GM21619 (cell line): ENCODE measurements around the gene MUSTN1.

Experiments used
- ATAC-seq: cut with Tn5 transposase; IDR thresholded peaks from one replicate; pipeline ENCODE4 v1.9.1; 2021; ENCODE audit not compliant: unreplicated experiment

MUSTN1 gene

DNA sequence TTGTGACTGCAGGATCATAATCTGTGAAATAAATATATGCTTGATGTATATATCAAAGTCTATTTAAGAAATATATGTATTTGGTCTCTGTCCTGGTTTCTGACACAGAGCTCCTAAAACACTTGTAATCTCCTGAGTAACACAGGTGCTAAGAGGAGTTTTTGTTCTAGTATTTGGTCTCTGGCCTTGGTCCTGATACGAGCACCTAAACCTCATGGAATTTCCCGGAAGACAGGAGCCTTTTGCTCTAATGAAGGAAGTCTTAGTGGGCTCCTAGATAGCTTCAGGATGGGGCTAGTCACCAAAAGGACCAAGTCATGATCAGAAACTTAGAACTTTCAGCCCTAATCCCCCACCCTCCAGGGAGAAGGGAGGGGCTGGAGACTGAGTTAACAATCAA is 19.2 kb upstream of the MUSTN1 start:
- ATAC-seq, result no peak

DNA sequence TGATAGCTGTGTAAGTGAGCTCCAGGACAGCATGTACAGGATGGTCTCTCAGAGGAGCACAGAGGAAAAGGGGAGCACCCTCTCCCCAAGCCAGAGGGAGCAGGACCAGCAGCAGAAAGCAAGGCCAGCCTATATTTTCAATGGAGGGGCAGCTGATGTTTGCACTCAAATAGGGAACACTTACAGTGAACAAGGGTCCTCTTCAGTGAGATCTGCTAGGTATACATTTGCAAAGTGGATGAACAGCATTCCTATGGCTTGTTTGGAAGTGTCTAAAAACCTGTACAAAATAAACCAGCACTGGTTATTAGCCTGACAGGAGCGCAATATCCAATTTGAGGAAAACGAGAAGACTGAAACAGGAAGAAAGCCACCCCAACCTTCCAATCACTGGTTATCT is 17.6 kb upstream of the MUSTN1 start:
- ATAC-seq, result no peak

DNA sequence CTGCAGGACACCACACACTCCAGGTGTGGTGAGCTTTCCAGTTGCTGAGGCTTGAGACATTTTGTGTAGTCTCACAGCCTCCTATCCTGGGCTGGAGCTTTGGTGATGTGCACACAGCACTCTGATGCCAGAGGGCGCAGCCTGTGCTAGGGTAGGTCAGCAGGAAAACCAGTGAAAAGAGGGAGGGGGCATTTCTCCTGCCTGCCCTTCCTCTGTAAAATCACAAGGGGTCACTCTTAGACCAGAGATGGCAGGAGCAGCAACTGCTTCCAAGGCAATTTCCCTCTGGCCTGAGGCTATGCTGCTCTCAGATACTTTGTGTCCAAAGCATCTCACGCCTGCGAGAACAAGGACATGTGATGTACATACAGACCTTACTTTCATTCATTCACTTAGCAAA is 16.5 kb upstream of the MUSTN1 start:
- ATAC-seq, result no peak

DNA sequence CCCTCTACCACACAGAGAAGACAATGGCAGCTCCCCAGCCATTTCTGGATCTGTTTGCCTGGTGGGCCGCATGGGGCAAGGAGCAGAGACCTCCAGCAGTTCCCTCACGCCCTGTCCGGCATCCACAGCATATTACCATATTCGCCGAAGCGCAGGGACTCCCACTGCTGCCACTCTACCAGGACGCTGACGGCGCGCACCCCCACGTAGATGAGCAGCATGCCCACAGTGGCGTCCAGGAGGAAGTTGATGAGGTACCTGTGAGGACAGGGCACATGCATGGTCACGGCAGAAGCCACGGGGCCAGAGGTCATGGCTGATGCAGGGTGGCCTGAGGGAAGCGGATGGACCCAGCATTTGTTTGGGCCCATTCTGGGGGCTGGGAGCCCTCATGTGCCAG is 14.8 kb upstream of the MUSTN1 start:
- ATAC-seq, result no peak

DNA sequence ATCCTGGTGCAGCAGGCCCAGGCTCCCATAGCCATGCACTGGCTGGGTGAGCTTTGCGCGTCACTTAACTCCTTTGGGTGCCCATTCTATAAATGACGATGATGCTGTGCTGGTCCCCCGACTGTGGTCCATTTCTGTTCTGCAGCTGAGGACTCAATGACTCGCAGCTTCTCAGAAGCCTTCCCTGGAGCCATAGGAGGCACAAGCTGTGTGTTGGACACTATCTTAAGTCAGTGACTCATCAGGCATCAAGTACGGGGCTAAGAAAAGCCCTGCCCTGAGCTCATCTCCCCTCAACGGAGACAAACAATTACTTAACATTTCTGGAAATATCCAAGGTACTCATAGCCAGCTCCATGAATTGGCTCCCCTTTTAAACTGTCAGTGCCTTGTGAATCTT is 13.8 kb upstream of the MUSTN1 start:
- no peak for ATAC-seq

DNA sequence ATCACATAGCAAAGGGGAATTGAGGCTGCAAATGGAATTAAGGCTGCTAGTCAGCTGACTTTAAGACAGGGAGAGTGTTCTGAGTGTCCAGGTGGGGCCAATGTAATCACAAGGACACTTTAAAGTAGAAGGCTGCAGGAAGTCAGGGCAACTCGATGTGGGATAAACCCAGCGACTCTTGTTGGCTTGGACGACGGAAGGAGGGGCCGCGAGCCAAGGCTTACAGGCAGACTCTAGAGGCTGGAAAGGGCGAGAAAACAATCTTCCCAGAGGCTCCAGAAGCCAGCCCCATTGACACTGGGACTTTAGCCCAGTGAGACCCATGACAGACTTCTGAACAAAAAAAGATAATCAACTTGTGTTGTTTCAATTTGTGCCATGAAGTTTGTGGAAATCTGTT is 12.9 kb upstream of the MUSTN1 start:
- no peak for ATAC-seq

DNA sequence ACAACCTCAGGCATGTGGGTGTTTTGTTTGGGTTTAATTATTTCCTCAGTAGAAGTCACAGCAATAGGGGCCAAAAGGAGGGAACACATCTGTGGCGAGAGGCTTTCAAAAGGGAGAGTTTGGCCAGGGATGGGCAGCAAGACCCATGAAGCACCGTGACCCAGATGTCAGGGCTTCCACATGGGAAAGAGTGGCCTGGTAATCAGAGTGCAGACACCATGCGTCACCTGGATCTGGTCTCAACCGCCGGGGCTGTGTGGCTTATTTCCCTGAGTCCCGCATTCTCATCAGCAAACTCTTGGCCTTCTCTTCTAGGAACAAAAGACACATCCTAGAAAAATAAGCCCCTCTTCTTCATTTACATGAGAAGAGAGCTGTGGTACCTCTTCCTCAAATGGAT is 12.4 kb upstream of the MUSTN1 start:
- ATAC-seq, result no peak

DNA sequence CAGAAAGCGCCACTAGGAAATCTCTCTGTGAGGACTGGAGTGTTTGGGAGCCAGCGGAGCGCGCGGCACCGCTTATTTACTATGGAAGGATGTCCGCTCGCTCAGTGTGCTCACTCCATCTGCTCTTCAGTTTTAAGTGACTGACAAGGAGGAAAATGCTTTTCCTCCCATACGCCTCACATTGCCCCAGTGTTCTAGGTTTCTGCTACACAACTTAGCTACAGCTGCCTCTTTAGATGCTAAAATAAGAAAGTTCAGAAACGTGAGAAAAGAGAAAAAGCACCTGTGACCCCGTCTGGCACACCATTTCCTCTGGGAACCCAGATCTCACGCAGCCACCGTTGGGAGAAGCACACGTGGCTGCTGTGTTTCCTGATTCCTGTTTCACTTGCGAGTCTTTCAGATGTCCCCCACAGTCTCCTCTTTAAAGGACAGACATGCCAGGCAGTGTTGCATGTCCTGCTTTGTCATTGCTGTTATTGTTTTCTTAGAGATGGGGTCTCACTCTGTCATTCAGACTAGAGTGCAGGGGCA is 11.7 kb upstream of the MUSTN1 start:
- ATAC-seq, result no peak

DNA sequence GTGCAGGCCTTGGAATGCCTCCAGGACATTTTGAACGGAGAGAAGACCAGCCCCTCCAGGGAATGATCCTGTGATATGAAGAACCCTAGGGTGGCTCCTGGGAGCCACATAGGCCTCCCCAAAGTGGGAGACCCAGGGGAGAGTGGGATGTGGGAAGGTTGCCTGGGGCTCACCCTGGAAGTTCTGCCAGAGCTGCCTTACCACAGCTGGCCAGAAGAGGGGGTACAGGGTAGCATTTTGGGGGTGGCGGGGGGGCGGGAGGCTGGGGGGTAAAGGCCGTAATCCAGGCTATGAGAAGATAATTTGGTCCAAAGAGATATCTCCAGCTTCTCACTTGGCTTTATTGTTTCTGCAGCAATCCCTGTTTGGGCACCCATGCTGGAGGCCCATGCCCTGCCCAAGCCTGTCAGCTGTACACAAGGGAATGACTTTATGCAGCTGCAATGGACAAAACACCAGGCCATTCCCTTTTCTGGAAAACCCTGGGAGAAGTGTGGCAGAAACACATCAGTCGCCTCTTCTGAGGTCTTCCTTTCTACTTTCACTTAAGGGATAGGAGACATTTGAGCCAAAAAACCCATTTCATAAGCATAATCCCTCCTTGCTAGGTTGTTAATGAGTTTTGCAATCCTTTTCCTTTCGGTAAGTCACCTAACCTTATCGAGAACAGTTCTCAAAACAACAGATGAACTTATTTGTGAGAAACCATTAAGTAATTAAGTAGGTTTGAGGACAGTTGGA is 11.0 kb upstream of the MUSTN1 start:
- no peak for ATAC-seq

DNA sequence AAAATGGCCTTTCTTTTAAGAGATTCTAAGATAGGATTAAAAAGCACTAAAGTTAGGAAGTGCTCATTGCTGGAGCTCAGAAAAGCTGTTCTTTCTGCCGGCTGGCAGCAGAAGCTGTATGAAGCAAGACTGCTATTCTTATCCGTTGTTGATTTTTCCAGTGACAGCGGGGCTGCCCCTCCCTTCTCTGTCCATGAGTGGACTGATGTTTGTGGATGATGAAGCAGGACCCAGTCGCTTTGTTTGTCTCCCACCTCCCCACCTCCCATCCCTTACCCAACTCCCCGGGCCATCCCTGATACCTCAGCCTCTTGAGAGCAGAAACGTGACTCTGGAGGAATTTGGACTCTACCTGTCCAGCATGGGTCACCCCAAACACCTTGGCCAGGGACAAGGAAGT is 10.3 kb upstream of the MUSTN1 start:
- ATAC-seq, result no peak

DNA sequence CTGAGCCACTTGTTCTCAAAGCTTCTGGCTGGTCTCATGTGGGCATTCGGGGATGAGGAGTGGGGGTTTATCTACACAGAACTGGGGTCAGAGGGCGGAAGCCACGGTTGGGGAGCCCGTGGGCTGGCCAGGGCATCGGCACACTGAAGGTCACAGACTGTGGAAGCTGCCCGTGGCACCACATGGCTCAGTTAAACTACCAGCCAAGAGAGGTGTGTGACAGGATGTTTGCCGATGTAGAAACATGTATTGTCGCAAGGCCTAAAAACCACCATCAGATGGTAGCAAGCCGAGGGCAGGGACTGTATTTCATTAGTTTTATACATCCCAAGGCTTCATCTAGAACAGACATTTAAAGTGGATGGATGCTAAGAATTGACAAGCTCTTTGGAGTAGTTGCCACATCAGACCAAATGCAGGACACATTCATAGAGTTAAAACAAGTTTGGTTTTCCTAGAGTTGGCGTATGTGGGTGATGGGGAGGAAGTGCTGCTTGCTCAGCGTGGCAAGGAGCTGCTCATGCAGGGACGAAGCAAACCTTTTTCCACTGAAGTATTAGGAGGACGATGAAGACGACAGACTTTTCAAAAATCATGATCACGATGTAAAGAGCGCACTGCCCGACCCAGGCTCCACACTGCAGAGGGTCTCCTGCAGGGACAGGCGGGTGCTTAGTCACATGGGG is 9.6 kb upstream of the MUSTN1 start:
- no peak for ATAC-seq

DNA sequence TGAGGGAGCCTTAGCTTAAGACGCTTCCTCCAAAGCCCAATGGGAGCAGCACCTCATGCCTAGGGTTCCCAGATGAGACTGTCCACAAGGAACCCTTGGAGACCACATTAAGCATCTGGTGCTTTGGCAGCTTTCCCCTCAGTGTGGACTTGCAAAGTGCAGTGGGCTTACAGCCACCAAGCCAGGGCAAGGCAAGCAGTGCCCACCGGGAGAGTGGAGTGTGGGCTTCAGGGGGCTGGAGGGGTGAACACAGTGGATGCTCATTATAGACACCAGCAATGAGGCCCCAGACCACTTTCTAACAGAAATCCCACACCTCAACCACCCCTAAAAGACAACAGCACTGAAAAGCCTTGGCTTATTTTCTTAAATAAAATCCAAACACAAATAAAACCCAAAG is 9.1 kb upstream of the MUSTN1 start:
- no peak for ATAC-seq

DNA sequence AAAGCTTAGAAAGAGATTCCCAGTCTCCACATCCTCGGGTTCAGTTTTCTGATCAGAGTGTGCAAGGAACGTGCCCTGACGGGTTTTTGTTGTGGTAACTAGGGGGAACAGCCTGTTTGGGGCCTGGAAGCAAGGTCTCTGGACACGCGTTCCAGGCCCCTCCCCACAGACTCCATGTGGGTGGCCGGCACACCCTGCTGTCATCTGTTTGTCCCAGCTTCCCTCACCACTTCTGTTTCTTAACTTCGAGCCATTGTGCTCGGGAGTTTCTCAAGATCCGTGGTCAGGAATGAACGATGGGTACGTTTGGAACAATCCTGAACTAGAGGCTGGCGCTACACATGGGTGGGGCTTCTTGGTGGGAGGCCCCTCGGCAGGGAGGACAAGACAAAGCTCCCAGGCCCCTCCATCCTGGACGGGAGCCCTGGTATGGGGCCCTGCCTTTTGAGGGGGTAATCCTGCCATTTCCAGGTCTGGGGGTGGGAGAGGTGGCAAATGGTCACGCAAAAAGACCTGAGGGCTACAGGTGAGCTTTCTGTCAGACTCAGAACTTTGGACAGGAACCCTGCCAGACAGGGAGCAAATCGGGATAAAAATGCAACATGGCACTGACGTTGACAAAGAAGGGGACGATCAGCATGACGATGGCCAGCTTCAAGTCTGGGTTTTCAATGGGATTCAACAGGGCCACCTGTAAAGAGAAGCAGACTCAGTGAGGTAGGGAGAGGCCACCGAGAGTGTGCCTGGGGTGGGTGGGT is 8.5 kb upstream of the MUSTN1 start:
- ATAC-seq, result no peak

DNA sequence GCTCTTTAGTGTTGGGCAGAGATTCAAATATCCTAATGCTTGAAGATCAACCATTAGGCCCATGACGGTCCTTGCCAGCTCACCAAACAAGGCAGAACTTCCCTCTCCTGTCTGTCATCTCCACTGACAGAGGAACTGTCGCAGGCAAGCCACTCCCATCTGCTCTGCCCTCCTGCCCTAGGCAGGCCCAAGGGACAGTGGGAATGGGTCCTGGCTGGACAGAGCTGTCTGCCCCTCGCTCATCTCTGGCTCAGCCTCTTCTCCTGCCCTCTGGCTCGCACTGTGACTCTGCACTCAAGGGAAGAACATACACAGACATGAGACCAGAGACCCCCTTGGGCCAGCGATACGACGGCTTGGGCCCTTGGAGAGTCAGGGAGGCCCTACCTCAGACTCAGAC is 7.6 kb upstream of the MUSTN1 start:
- ATAC-seq, result no peak

DNA sequence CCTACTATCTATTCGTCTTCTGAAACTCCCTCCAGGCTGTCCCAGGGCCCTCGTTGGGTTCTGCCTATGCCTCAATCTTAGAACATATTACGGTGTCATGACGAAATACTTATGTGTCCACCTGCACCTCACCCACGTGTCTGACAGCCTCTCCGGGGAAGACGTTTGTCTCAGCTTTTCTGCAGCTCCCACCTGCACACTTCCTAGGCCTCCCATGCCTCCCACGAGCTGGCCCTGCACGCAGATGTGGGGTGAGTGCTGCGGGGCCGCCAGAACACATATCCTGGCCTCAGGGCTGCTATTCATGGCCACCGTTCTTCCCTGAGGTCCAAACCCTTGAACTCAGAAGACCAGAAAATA is 7.1 kb upstream of the MUSTN1 start:
- ATAC-seq, result no peak

DNA sequence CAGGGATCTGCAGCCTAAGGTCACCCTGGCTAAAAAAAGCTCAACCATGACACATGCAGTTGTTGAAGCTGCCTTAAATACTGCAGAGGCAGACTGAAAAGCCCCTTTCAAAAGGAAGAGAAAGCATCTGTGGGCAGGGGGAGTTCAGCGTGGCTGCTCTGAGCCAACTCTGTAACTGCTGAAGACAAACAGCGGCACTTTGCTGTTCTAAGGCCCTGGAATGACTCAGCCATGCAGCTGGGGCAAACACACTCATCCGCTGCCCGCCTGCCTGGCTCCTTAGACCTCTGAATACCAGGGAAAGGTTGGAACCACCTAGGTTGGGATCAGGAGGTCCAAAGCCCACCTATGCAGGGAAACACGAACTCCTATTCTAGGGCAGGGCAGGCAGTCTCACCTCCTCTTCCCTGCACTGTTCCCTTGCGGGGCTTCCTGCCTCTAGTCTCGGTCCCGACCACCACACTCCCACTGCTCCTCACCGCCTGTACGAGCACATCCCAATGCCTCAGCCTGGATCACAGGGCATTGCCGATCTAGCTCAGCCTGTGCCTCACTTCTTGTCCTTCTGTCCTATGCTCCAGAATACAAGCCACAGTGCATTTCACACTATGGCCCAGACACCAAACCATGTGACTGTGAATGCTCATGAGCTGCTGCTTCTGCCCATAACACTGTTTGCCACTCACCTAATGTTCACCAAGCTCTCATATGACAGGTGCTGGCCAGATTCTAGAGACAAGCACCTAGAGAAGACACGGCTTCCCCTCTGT is 6.6 kb upstream of the MUSTN1 start:
- no peak for ATAC-seq

DNA sequence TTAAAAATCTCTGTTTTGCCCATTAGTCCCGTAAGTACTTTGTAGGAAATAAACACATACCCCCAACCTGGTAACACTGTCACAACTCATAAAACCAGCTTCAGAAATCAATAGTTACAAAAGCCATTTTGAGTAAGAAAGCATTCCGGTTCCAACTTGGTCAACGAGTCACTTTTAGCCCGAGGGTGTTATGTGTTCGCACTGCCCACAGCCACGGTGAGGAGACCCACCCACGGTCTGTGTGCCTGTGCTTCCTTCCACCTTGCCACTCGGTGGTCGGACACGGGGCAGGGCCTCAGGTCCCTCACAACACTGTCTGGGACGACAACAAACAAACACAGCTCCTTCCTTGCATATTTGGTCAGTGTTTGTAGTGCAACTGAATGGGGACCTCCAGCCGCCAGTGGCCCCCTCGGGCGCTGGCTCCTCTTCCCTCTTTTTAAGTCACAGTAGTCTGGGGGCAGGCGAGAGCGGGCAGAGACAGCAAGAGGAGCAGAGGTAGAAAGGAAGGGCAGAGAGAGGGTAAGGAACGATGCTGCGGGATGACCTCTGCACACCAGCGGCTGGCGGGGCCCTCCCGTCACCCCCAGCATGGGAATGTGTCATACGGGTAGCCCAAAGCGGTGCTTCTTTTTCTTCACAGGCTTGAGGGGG is 5.2 kb upstream of the MUSTN1 start:
- no peak for ATAC-seq

DNA sequence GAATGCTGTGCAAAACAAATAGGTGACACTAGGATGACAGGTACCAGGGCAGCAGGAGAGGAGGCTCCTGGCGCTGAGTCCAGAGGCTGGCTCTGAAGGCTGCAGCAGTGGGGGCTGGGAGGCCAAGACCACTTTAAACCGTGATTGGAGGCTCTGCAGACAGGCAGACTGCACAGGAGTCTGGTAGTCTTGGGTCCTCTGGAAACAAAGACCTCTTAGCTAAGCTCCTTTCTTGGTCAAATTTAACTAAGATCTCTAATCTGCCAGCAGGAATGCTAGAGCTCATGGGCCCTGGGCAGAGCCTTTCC is 4.4 kb upstream of the MUSTN1 start:
- no peak for ATAC-seq

DNA sequence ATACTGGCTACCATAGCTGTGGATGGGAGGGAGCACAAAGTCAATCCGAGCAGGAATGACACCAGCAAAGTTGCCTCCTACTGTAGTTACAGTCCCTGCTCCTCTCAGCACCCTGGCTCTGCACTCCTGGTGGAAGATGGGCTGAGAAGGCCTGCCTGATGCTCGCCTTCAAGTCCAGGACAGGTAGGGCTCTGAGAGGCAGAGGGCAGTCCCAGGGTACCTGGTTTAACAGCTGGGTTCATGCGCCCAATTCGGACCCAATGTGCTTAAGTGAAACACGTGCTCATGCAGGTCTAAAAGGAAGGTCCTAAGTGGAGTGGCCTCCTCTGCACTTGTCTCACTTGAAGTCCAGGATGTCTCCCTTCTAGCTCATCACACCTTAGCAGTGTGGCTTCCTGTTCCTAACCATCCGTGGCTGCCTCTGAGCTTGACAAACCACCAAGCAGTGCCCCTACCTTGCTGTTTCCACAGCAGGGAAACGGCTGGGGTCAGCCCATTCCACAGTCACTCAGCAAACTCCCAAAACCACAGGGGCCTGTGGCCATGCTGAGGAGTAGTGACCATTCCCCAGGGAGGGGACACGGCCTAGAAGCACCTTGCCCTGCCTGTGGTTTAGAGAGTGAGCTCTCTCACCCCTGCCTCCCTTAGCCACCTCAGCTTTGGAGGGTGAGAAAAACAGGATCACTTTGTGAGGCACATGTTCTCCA is 3.9 kb upstream of the MUSTN1 start:
- no peak for ATAC-seq

DNA sequence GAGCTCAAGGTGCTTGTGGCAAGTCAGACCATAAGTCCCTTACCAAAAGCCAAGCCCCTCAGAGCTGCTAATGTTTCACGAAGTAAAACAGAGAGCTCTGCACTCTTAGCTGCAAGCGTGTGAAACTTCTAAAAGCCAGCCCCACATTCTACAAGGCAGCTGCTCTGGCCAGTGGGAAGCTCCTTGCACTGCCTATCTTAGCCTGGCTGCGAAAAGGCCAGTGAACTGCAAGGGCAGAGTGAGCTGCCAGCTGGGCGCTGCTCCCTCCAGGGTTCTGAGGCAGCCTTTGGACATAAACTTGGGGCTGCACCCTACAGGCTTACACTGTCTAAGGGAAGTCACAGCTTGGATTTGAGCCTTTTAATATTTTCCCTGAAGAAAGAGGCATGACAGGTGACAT is 2.2 kb upstream of the MUSTN1 start:
- no peak for ATAC-seq
